ENCODE data around the gene SLC28A3. TPM values are rescaled to one million over a fixed set of nuclear protein-coding genes. Genes with fewer than 3 reads are reported as not detected.

SLC28A3 gene
- total and polyA plus RNA-seq, 2 of the 8 experiments (the other 6 are each of a cell fraction or from before 2014, with no cell fraction given) = 0.02 TPM; not detected in 1

DNA sequence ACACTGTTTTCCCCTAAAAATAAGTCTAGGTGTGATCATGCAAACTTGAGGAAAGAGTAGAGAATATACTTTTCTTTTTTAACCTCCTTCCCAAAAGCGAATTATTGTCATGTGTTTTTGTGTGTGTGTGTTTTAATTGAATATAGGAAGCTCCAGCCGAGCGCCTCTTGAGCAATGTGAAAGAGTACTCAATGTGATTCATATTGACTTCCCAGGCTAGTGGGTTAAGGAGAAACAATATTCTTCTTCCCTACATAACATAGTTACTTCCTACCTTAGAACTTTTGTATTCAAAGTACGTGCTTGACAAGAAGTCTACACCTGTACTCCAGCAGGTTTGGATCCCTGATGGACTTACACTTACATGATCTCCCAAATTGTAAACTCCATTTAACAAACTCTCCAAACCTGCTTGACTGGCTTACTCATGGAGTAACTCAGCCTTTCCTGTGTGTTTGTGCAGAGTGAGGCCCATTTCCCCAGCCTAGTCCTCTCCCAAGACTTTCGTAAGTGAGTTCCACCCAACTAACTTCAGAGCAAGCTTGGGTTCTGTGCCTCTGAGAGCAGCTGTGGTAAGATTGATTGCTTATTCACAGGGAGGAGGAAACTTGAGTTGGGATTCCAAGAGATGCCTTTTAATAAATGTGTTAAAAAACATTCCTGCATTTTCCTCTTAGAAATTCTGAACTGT lies 9.3 kb downstream of the SLC28A3 start:
- Histone ChIP-seq H3K9me3 (ENCODE audit: insufficient read depth in 2 of 2, low read depth in 1 of 2, low read length in 1 of 2) (no peaks in the 10 kb centered on the region), H3K4me1 (replicated peaks in 1 of 4; ENCODE audit: control insufficient read depth in 3 of 4, insufficient read depth in 4 of 4, low read length in 3 of 4) (peaks cover 0 to 6% (median under 1%) of the 10 kb centered on the region in 4 experiments; a peak in 1 of 7 replicates), H3K9ac (replicated peaks in 1 of 4; ENCODE audit: extremely low read depth in 1 of 4, low read depth in 3 of 4, low read length in 3 of 4) (no peak overlapping the region), H3K79me2 (ENCODE audit: control insufficient read depth in 1 of 2, insufficient read depth in 2 of 2, low read length in 2 of 2) (no peaks in the 10 kb centered on the region), H2BK12ac (ENCODE audit: low read depth, low read length) (no peak overlapping the region), H2BK120ac (replicated peaks; ENCODE audit: low read depth, low read length) (no peak overlapping the region), H4K20me1 (replicated peaks in 1 of 2; ENCODE audit: control insufficient read depth in 1 of 2, insufficient read depth in 2 of 2, low read length in 2 of 2) (no peaks in the 10 kb centered on the region), H3K23ac (ENCODE audit: insufficient read length) (no peak overlapping the region), H2AK5ac (ENCODE audit: low read depth, low read length) (no peak overlapping the region), H3K4me2 (ENCODE audit: insufficient read depth in 1 of 2, low read depth in 2 of 2, low read length in 2 of 2) (peak overlapping the region in 1 of 2 experiments; percentile 28; a peak in 1 of 4 replicates), H2BK5ac (ENCODE audit: low read depth, low read length) (no peak overlapping the region; the same call in 1 of the 2 replicates), H3K23me2 (ENCODE audit: low read depth, low read length) (no peaks in the 10 kb centered on the region; the same call in 1 of the 2 replicates), H3K4ac (replicated peaks; ENCODE audit: insufficient read length, low read depth, low read length) (no peak overlapping the region), H3K56ac (replicated peaks; ENCODE audit: insufficient read length, low read depth, low read length) (no peak overlapping the region), H3K4me3 (ENCODE audit: extremely low read depth in 1 of 4, insufficient read depth in 2 of 4, low read depth in 3 of 4, low read length in 4 of 4) (no peak overlapping the region), H4K8ac (ENCODE audit: extremely low read depth, insufficient read depth, low read length) (no peak overlapping the region; the same call in 1 of the 2 replicates), H2BK20ac (ENCODE audit: low read length) (no peak overlapping the region; the same call in 1 of the 2 replicates), H3K14ac (ENCODE audit: insufficient read length) (no peak overlapping the region), H2AFZ (ENCODE audit: low read length) (peak overlapping the region; percentile 98), H3K27me3 (replicated peaks in 1 of 4; ENCODE audit: control insufficient read depth in 3 of 4, extremely low read depth in 1 of 4, insufficient read depth in 3 of 4, low read length in 3 of 4) (no peaks in the 10 kb centered on the region), H2BK15ac (ENCODE audit: low read length) (no peak overlapping the region), H3K79me1 (ENCODE audit: low read depth, low read length) (no peaks in the 10 kb centered on the region), H3K18ac (ENCODE audit: extremely low read depth, low read length) (no peak overlapping the region), H4K91ac (replicated peaks; ENCODE audit: insufficient read length, low read length) (no peak overlapping the region), H3K36me3 (ENCODE audit: control insufficient read depth in 2 of 4, insufficient read depth in 4 of 4, low read length in 3 of 4) (no peaks in the 10 kb centered on the region), H4K5ac (ENCODE audit: insufficient read length, low read depth, low read length) (no peak overlapping the region), H3K27ac (ENCODE audit: low read depth, low read length) (no peak overlapping the region)
- WGBS, 2 experiments (ENCODE audit: extremely low coverage in 1 of 2, insufficient coverage in 1 of 2, insufficient read length in 1 of 2, insufficient replicate concordance in 2 of 2, low coverage in 1 of 2, low lambda C conversion rate in 2 of 2, missing lambda C conversion rate in 1 of 2) = 84% methylated on average over 5 of the region's 5 CpGs; no CpG with 5 or more reads in 1 of the 2 experiments
- POLR2A ChIA-PET (ENCODE audit: partially characterized antibody) = no interaction called here
- CTCF ChIA-PET (ENCODE audit: partially characterized antibody) = no interaction called here
- FAIRE-seq (no peak), DNase-seq (ENCODE audit: low read depth in 1 of 2, low spot score in 2 of 2) (no peak)
- TF ChIP-seq JUN (IDR thresholded peaks at IDR 0.05; ENCODE audit: low read depth, low read length) (no peak), EZH2 (IDR thresholded peaks at IDR 0.05; ENCODE audit: low read depth, low read length, severe bottlenecking) (no peak), ZNF274 (IDR thresholded peaks at IDR 0.05; ENCODE audit: borderline replicate concordance, extremely low read depth, low read length) (no peak), SIRT6 (IDR thresholded peaks at IDR 0.05; ENCODE audit: low read length) (no peak)
